DND-41 (cell line): Measurements from ENCODE around the gene PTPRE.

ENCODE experiments used
- EZH2 ChIP-seq: IDR thresholded peaks from 3 replicates; pipeline ENCODE4 v1.6.1; 2012; ENCODE audit warnings: borderline replicate concordance, low read depth, mild to moderate bottlenecking, moderate library complexity, low read length, inconsistent platforms; ENCODE audit not compliant: severe bottlenecking
- TF ChIP-seq, protein P1 (sequence below): IDR thresholded peaks from 2 replicates; pipeline ENCODE4 v1.5.1; 2012; ENCODE audit warnings: borderline replicate concordance, low read length, moderate library complexity, mild to moderate bottlenecking; ENCODE audit not compliant: poor library complexity, severe bottlenecking; ENCODE audit errors: extremely low read depth

DNA sequence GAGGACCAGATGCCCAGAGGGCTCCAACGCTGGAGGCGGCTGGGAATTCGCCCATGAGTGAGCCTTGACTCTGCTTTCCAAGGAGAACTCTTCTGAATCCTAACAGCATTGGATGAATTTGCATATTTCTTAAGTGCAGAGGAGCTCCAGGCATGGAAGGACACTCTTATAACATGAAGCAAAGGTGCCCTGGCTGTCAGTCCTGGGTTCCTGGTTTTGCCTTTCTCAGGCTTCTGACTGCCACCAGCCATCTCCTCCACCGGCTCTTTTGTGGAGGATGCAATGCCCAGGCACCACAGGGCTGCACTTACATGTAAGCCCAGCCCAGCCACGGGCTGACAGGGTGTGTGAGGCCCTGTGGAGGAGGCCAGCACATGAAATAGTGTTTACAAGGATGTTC, 22.4 kb upstream of the PTPRE start:
- TF ChIP-seq, protein P1, sequence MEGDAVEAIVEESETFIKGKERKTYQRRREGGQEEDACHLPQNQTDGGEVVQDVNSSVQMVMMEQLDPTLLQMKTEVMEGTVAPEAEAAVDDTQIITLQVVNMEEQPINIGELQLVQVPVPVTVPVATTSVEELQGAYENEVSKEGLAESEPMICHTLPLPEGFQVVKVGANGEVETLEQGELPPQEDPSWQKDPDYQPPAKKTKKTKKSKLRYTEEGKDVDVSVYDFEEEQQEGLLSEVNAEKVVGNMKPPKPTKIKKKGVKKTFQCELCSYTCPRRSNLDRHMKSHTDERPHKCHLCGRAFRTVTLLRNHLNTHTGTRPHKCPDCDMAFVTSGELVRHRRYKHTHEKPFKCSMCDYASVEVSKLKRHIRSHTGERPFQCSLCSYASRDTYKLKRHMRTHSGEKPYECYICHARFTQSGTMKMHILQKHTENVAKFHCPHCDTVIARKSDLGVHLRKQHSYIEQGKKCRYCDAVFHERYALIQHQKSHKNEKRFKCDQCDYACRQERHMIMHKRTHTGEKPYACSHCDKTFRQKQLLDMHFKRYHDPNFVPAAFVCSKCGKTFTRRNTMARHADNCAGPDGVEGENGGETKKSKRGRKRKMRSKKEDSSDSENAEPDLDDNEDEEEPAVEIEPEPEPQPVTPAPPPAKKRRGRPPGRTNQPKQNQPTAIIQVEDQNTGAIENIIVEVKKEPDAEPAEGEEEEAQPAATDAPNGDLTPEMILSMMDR = no peak
- TF ChIP-seq EZH2 = no peak
